GM12891 (cell line): ENCODE measurements around the gene PRDX2.

Experiments
- POLR2A ChIP-seq: IDR thresholded peaks from 2 replicates; pipeline ENCODE4 v1.6.1; 2011; ENCODE audit warnings: low read depth, low read length, control low read depth
- POLR2AphosphoS5 ChIP-seq: IDR thresholded peaks from 2 replicates; pipeline ENCODE4 v1.6.1; 2011; ENCODE audit warnings: low read depth, low read length, control low read depth
- POU2F2 ChIP-seq: IDR thresholded peaks from 2 replicates; pipeline ENCODE4 v1.6.1; 2011; ENCODE audit warnings: low read depth, mild to moderate bottlenecking, control low read depth, low read length, moderate library complexity
- TAF1 ChIP-seq: IDR thresholded peaks from 2 replicates; pipeline ENCODE4 v1.6.1; 2011; ENCODE audit warnings: low read depth, low read length, control low read depth

DNA sequence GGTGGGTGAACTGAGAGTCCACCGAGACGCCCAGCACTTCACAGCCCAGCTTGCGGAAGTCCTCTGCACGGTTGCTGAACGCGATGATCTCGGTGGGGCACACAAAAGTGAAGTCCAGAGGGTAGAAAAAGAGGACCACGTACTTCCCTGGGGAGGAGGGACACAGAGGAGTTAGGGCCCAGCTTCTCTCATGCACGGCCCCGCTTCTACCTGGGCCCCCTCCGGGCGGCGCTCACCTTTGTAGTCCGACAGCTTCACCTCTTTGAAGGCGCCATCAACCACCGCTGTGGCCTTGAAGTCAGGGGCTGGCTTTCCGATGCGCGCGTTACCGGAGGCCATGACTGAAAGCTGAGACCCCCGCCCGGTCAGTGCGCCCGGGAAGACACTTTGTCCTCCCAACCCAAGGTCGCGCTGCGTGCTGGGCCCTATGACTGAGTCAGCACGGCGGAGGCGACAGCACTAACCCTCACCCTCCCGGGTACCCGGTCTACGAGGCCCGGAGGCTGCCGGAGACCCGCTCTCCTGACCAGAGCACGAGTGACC, 606 bp downstream of the PRDX2 start:
- TF ChIP-seq TAF1, result no peak
- TF ChIP-seq POLR2AphosphoS5, result no peak
- no peak for TF ChIP-seq POLR2A
- TF ChIP-seq POU2F2, result no peak
